HepG2 (cell line): ENCODE data around the gene RHOD. TPM values are rescaled to one million over a fixed set of nuclear protein-coding genes. Genes with fewer than 3 reads are reported as not detected.
A peak's percentile ranks its signal among the peaks of the same experiment; 100 is the strongest.

Experiments used
- ATAC-seq: fragments of 200-7000 bp; cut with Tn5 transposase; 3 replicates; pipeline ENCODE4 v1.9.1; 2020; ENCODE audit warnings: mild to moderate bottlenecking, moderate library complexity
- BruUV-seq: library from RNA; stranded (reverse); fragments of 400-500 nt; replicated peaks from 2 replicates; lab custom pipeline; 2021; lab: Mats Ljungman, UMichigan
- CTCF ChIA-PET: fragments of 300-600 bp; formaldehyde crosslinking; extraction: SDS; loops from one replicate; lab custom pipeline; 2021; ENCODE audit warnings: low total read pairs, inconsistent platforms, low intra/inter-chr PET ratio; lab: Yijun Ruan, JAX
- POLR2A ChIA-PET: fragments of 350-600 bp; sonication (Branson Sonifier 250); formaldehyde crosslinking; loops from one replicate; lab custom pipeline; 2020; ENCODE audit warnings: antibody characterized with exemption, inconsistent platforms; lab: Yijun Ruan, JAX
- DNase-seq: peaks from one replicate; pipeline ENCODE4 v3.0.0-alpha.2; 2015; ENCODE audit warnings: low spot score
- FAIRE-seq: peaks from 3 replicates; lab custom pipeline; 2011; peaks lifted over from hg19 to GRCh38; lab: Jason Lieb, UNC
- H2AFZ ChIP-seq: one replicate; pipeline ENCODE4 v1.6.1; 2011; ENCODE audit warnings: low read length, inconsistent platforms
- H3K27ac ChIP-seq: fragments of 300-600 bp; 3 replicates; pipeline ENCODE4 v1.8.0; 2011; ENCODE audit warnings: mixed run types, mild to moderate bottlenecking, mixed read lengths, low read length, inconsistent platforms; ENCODE audit not compliant: insufficient read depth; ENCODE audit errors: extremely low read length
- H3K27me3 ChIP-seq, 2 experiments: fragments of 200-600 bp in 1 of 2; 2 replicates in 1 of 2; 3 replicates in 1 of 2; pipeline versions ENCODE4 v1.6.0 to v1.8.0; 2011; ENCODE audit warnings: low read length in 2 of 2, mild to moderate bottlenecking in 2 of 2, moderate library complexity in 2 of 2, inconsistent platforms in 1 of 2; ENCODE audit not compliant: insufficient read depth in 2 of 2, control insufficient read depth in 1 of 2
- H3K36me3 ChIP-seq, 2 experiments: fragments of 200-600 bp in 1 of 2; replicated peaks in 1 of 2; 2 replicates in 1 of 2; 3 replicates in 1 of 2; pipeline versions ENCODE4 v1.5.1 to v1.8.0; 2011; ENCODE audit warnings: low read length in 2 of 2, inconsistent platforms in 1 of 2; ENCODE audit not compliant: insufficient read depth in 2 of 2, control insufficient read depth in 1 of 2
- H3K4me1 ChIP-seq: 2 replicates; pipeline ENCODE4 v1.5.1; 2012; ENCODE audit warnings: low read length, inconsistent platforms; ENCODE audit not compliant: insufficient read depth
- H3K4me2 ChIP-seq: 2 replicates; pipeline ENCODE4 v1.6.0; 2011; ENCODE audit warnings: low read depth, low read length, inconsistent platforms
- H3K4me3 ChIP-seq, 3 experiments: fragments of 200-600 bp in 1 of 3; sonication (generic), shearing (Covaris generic) in 1 of 3; replicated peaks in 1 of 3; 2 replicates each; pipeline ENCODE4 v1.5.1; 2011 to 2016; ENCODE audit warnings: low read length in 3 of 3, inconsistent platforms in 2 of 3, low read depth in 2 of 3, mild to moderate bottlenecking in 2 of 3, control low read depth in 1 of 3, mixed read lengths in 1 of 3; ENCODE audit not compliant: insufficient read depth in 1 of 3
- H3K79me2 ChIP-seq: one replicate; pipeline ENCODE4 v1.6.1; 2011; ENCODE audit warnings: low read length, inconsistent platforms; ENCODE audit not compliant: insufficient read depth
- H3K9ac ChIP-seq: 2 replicates; pipeline ENCODE4 v1.6.0; 2011; ENCODE audit warnings: mild to moderate bottlenecking, low read depth, low read length, inconsistent platforms; ENCODE audit not compliant: insufficient read depth
- H3K9me3 ChIP-seq: 2 replicates; pipeline ENCODE4 v1.5.1; 2012; ENCODE audit warnings: mild to moderate bottlenecking, low read length
- H4K20me1 ChIP-seq: 2 replicates; pipeline ENCODE4 v1.6.0; 2011; ENCODE audit warnings: inconsistent platforms, mild to moderate bottlenecking, low read length, moderate library complexity; ENCODE audit not compliant: insufficient read depth
- ARID2 ChIP-seq: sonication (generic); formaldehyde crosslinking; IDR thresholded peaks from 2 replicates; pipeline ENCODE4 v1.8.1; 2022; ENCODE audit warnings: mild to moderate bottlenecking, missing genetic modification reagents, borderline replicate concordance
- ASH2L ChIP-seq: fragments of 300-600, 200-600 bp; sonication (generic); IDR thresholded peaks from 2 replicates; pipeline ENCODE4 v1.7.0; 2017; ENCODE audit warnings: low read depth, mild to moderate bottlenecking, moderate library complexity, mixed read lengths, low read length; ENCODE audit not compliant: insufficient read length
- KLF11 ChIP-seq: IDR thresholded peaks from 2 replicates; pipeline ENCODE4 v1.6.1; 2016; ENCODE audit warnings: missing compliant biosample characterization
- NFATC3 ChIP-seq: sonication (generic); formaldehyde crosslinking; IDR thresholded peaks from 2 replicates; pipeline ENCODE4 v1.5.1; 2020; ENCODE audit warnings: mild to moderate bottlenecking, missing genetic modification reagents
- RFXANK ChIP-seq: IDR thresholded peaks from 2 replicates; pipeline ENCODE4 v1.6.1; 2016
- RXRA ChIP-seq: sonication (generic); formaldehyde crosslinking; IDR thresholded peaks from 2 replicates; pipeline ENCODE4 v1.5.1; 2020; ENCODE audit warnings: missing genetic modification reagents
- ZBTB44 ChIP-seq: sonication (generic); formaldehyde crosslinking; IDR thresholded peaks from 2 replicates; pipeline ENCODE4 v1.4.0; 2020; ENCODE audit warnings: missing genetic modification reagents
- ZFX ChIP-seq: sonication (generic); formaldehyde crosslinking; IDR thresholded peaks from 2 replicates; pipeline ENCODE4 v1.4.0; 2020; ENCODE audit warnings: mild to moderate bottlenecking, low read depth, missing genetic modification reagents, moderate library complexity
- ZNF557 ChIP-seq: sonication (generic); formaldehyde crosslinking; IDR thresholded peaks from 2 replicates; pipeline ENCODE4 v1.4.0; 2020; ENCODE audit warnings: missing genetic modification reagents
- ZNF567 ChIP-seq: sonication (generic); formaldehyde crosslinking; IDR thresholded peaks from 2 replicates; pipeline ENCODE4 v1.8.1; 2023; ENCODE audit warnings: mild to moderate bottlenecking, missing genetic modification reagents, borderline replicate concordance
- ZSCAN12 ChIP-seq: sonication (generic); formaldehyde crosslinking; IDR thresholded peaks from 2 replicates; pipeline ENCODE4 v1.9.0; 2021; ENCODE audit warnings: mild to moderate bottlenecking, missing genetic modification reagents
- WGBS: methylation state at CpG from one replicate; pipeline ENCODE4 v1.1.6; 2017; ENCODE audit warnings: low lambda C conversion rate; 5-methylcytosine and 5-hydroxymethylcytosine counted together
- in situ Hi-C: cut with HindIII; loops from 2 replicates; pipeline ENCODE4 v1.10.0; 2017; ENCODE audit warnings: low pct_unique_long_range_greater_than_20kb; ENCODE audit not compliant: extremely low pct_ligation_motif_present
- intact Hi-C: fragments of 100-400 bp; cut with micrococcal nuclease; formaldehyde crosslinking; loops from one replicate; pipeline ENCODE4 v1.10.0; 2022; ENCODE audit not compliant: unreplicated experiment
- polyA plus RNA-seq, 8 experiments: library from polyadenylated mRNA; depleted of rRNA in 3 of 8; stranded (reverse) in 7 of 8; unstranded in 1 of 8; fragments of >200 nt; fragmentation: Illumina TruSeq in 4 of 8; extraction: Trizol in 4 of 8; gene quantifications; 2 replicates each; pipeline versions ENCODE4 v1.2.1 to v1.2.3, GENCODE V29; 2011 to 2016; ENCODE audit warnings: low read depth in 4 of 8, missing spikeins in 1 of 8, mixed read lengths in 1 of 8; ENCODE audit not compliant: insufficient read depth in 1 of 8
- total RNA-seq, 5 experiments: library from RNA; depleted of rRNA; stranded (reverse); fragments of >200 nt; fragmentation: Illumina TruSeq; extraction: Trizol; gene quantifications; 2 replicates each; pipeline ENCODE4 v1.2.3, GENCODE V29; 2016; ENCODE audit warnings: low read depth in 1 of 5

Gene RHOD
- total and polyA plus RNA-seq, 2 of the 13 experiments (the other 11 are each of a cell fraction or from before 2014, with no cell fraction given) = 0.27 to 0.98 TPM

GRCh38 chr11:67120456-67120855 is 63.8 kb downstream of the RHOD start:
- Histone ChIP-seq H3K36me3 (0 out of 5 replicates have a peak, but pooled peaks cover 3% of the 10 kb centered on the region in 2 experiments), H3K79me2 (peaks cover 53% of the 10 kb centered on the region), H3K27ac (peak overlapping the region; percentile 21), H3K9ac (peak overlapping the region; percentile 92), H3K27me3 (no peaks in the 10 kb centered on the region; a peak in 1 of 5 replicates), H3K4me3 (peak overlapping the region; percentile 82 to 100 (median 86)), H3K4me2 (peak overlapping the region; percentile 61), H4K20me1 (peaks cover 16% of the 10 kb centered on the region), H3K4me1 (peaks cover 43% of the 10 kb centered on the region), H3K9me3 (no peaks in the 10 kb centered on the region), H2AFZ (no peak overlapping the region)
- 1% methylated on average over 12 of the region's 12 CpGs for WGBS
- no TSS peak for BruUV-seq
- DNase-seq (no peak), FAIRE-seq (no peak), ATAC-seq (no peak)
- intact Hi-C loops = no loop called here
- in situ Hi-C loops = no loop called here
- 0 out of 2 replicates have a peak, but pooled peaks have one; percentile 51 for TF ChIP-seq ARID2 (CRISPR knock-in tag)
- peak; percentile 53 for TF ChIP-seq ASH2L
- no peak for TF ChIP-seq KLF11 (CRISPR knock-in tag)
- CTCF ChIA-PET = no interaction called here
- POLR2A ChIA-PET = no interaction called here

- peaks cover 16% of the 10 kb centered on the region for H4K20me1 ChIP-seq
- FAIRE-seq = no peak
- peak overlapping the region; percentile 21 for H3K27ac ChIP-seq
- H3K9ac ChIP-seq = peak overlapping the region; percentile 92
- H3K79me2 ChIP-seq = peaks cover 59% of the 10 kb centered on the region
- H3K4me1 ChIP-seq = peaks cover 36% of the 10 kb centered on the region
- WGBS = 11% methylated on average over 9 of the region's 9 CpGs
- in situ Hi-C loops = no loop called here
- H3K4me3 ChIP-seq = peak overlapping the region; percentile 82 to 100 (median 86)
- H3K4me2 ChIP-seq = peak overlapping the region; percentile 61
- H3K36me3 ChIP-seq = peaks cover 3% of the 10 kb centered on the region in 2 experiments; a peak in 1 of 5 replicates
- H3K27me3 ChIP-seq = no peaks in the 10 kb centered on the region; a peak in 1 of 5 replicates
- no TSS peak for BruUV-seq
- H2AFZ ChIP-seq = no peak overlapping the region
- intact Hi-C loops = no loop called here
- POLR2A ChIA-PET = no interaction called here
- no peak for ATAC-seq
- no peak for DNase-seq
- CTCF ChIA-PET = no interaction called here
- no peaks in the 10 kb centered on the region for H3K9me3 ChIP-seq
- TF ChIP-seq ZBTB44 (CRISPR knock-in tag) = no peak
- TF ChIP-seq ZNF567 (CRISPR knock-in tag) = no peak
- no peak for TF ChIP-seq NFATC3 (CRISPR knock-in tag)
- TF ChIP-seq ZSCAN12 (CRISPR knock-in tag) = no peak
- TF ChIP-seq ZNF557 (CRISPR knock-in tag) = no peak
- TF ChIP-seq RXRA (CRISPR knock-in tag) = no peak
- TF ChIP-seq RFXANK (CRISPR knock-in tag) = no peak
- TF ChIP-seq ZFX (CRISPR knock-in tag) = 0 out of 2 replicates have a peak, but pooled peaks have one; percentile 30
These were observed 64.4 kb downstream of the RHOD start for GRCh38 chr11:67120881-67121710.
